Esophagus squamous epithelium (tissue), 5 donors: Measurements from ENCODE around the gene TMEM221. TPM values are rescaled to one million over a fixed set of nuclear protein-coding genes. Genes with fewer than 3 reads are reported as not detected.
A peak's percentile ranks its signal among the peaks of the same experiment; 100 is the strongest.

Experiments
- DNase-seq: peaks from one replicate; lab custom pipeline; 2025; lab: John Stamatoyannopoulos, UW
- H3K27ac ChIP-seq, 4 donors: fragments of 200-600 bp; sonication (generic); one replicate each; pipeline ENCODE4 v1.5.1; 2016 to 2019; ENCODE audit warnings: mild to moderate bottlenecking in 1 of 4
- H3K27me3 ChIP-seq, 4 donors: fragments of 200-600 bp; sonication (generic); 1 replicate in 3 of 4; 2 replicates in 1 of 4; pipeline versions ENCODE4 v1.5.1 to v1.6.0; 2017 to 2021; ENCODE audit warnings: antibody characterized with exemption in 1 of 4
- H3K36me3 ChIP-seq, 3 donors: fragments of 200-600 bp; sonication (generic); one replicate each; pipeline ENCODE4 v1.5.1; 2016 to 2019
- H3K4me1 ChIP-seq, 3 donors: fragments of 200-600 bp; sonication (generic); one replicate each; pipeline ENCODE4 v1.5.1; 2017 to 2019
- H3K4me3 ChIP-seq, 4 donors: fragments of 200-600 bp; sonication (generic); 1 replicate in 3 of 4; 2 replicates in 1 of 4; pipeline ENCODE4 v1.5.1; 2016 to 2019; ENCODE audit warnings: mild to moderate bottlenecking in 2 of 4, moderate library complexity in 1 of 4
- H3K9me3 ChIP-seq, 3 donors: fragments of 200-600 bp; sonication (generic); one replicate each; pipeline ENCODE4 v1.5.1; 2016 to 2019
- CTCF ChIP-seq, 6 experiments: fragments of 450-650 bp in 4 of 6; fragments of 200-600 bp in 2 of 6; sonication (generic) in 2 of 6; IDR thresholded peaks; one replicate each; pipeline ENCODE4 v1.5.1; 2016 to 2019; ENCODE audit warnings: antibody characterized with exemption in 6 of 6, mild to moderate bottlenecking in 4 of 6, moderate library complexity in 4 of 6
- POLR2A ChIP-seq, 4 donors: fragments of 450-650 bp; IDR thresholded peaks; one replicate each; pipeline ENCODE4 v1.6.1; 2017; ENCODE audit warnings: antibody characterized with exemption in 4 of 4, mild to moderate bottlenecking in 4 of 4, moderate library complexity in 3 of 4
- WGBS, 2 donors: methylation state at CpG; one replicate each; pipeline ENCODE4 v1.1.5; 2018; 5-methylcytosine and 5-hydroxymethylcytosine counted together
- intact Hi-C: fragments of 100-400 bp; cut with DNase I; formaldehyde crosslinking; loops from one replicate; pipeline ENCODE4 v1.15.0; 2022
- total RNA-seq, 4 donors: library from RNA; depleted of rRNA; stranded (reverse); fragments of >200 nt; gene quantifications; one replicate each; pipeline ENCODE4 v1.1.0, GENCODE V29; 2016
- donor health status: DM: yes; HTN: yes; CAD: no.

TMEM221 gene
- total RNA-seq, 4 donors from 2014 or later, result 0.19 to 0.26 TPM; not detected in 2

- Histone ChIP-seq H3K9me3 (no peaks in the 10 kb centered on the region), H3K27me3 (no peaks in the 10 kb centered on the region), H3K4me1 (peaks cover 10 to 67% (median 26%) of the 10 kb centered on the region in 3 donors), H3K36me3 (no peaks in the 10 kb centered on the region), H3K27ac (peak overlapping the region; percentile 86 to 95 (median 90)), H3K4me3 (peak overlapping the region; percentile 64 to 95 (median 84))
- TF ChIP-seq POLR2A (IDR thresholded peaks at IDR 0.05), result no peak
- no peak for TF ChIP-seq CTCF (IDR thresholded peaks at IDR 0.05)
- intact Hi-C loops, result loop anchor here (10.0 kb wide), 1 partner anchor 74 kb away; the partner anchor contains the start of gene CCDC194
- no peak for DNase-seq
- WGBS, 2 donors, result 11% methylated on average over 10 to 18 of the region's 19 CpGs
Observed at GRCh38 chr19:17469092-17469480, 20.6 kb upstream of the TMEM221 start.

GRCh38 chr19:17468302-17469091 lies 20.0 kb upstream of the TMEM221 start:
- H3K27me3 ChIP-seq, result no peaks in the 10 kb centered on the region
- no peaks in the 10 kb centered on the region for H3K9me3 ChIP-seq
- TF ChIP-seq CTCF (IDR thresholded peaks at IDR 0.05), result no peak
- intact Hi-C loops, result loop anchor here (10.0 kb wide), 1 partner anchor 74 kb away; the partner anchor contains the start of gene CCDC194
- H3K4me1 ChIP-seq, result peaks cover 10 to 67% (median 26%) of the 10 kb centered on the region in 3 donors
- no peak for DNase-seq
- 41 to 57% methylated on average over 5 to 17 of the region's 25 CpGs for WGBS, 2 donors
- H3K27ac ChIP-seq, result peak overlapping the region; percentile 86 to 95 (median 90)
- H3K36me3 ChIP-seq, result no peaks in the 10 kb centered on the region
- peak overlapping the region; percentile 64 to 95 (median 84) for H3K4me3 ChIP-seq

DNA sequence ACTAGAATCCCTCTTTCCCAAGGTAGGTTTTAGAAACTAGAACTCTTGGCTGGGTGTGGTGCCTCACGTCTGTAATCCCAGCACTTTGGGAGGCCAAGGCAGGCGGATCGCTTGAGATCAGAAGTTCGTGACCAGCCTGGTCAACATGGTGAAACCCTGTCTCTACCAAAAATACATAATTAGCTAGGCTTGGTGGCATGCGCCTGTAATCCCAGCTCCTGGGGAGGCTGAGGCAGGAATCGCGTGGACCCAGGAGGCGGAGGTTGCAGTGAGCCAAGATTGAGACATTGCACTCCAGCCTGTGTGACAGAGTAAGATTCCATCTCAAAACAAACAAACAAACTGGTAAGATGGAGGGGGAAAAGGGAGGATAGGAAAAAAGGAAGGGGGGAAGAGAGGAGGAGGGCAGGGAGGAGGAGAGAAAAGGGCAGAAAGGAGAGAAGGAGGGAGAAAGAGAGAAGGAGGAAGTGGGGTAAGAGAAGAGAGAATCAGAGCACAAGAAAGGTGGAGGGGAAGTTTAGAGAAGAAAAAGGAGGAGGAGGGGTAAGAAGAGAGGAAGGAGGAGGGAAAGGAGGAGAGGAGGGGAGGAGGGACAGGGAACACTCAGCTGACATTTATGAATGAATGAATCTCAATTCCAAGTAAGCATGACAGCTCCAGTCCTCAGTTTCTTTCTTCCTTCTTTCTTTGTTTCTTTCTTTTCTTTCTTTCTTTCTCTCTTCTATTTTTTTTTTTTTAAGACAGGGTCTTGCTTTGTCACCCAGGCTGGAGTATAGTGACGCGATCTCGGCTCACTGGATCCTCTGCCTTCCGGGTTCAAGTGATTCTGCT lies 19.2 kb upstream of the TMEM221 start:
- WGBS, 2 donors, result 36 to 45% methylated on average over 11 to 12 of the region's 12 CpGs
- no peak for TF ChIP-seq POLR2A (IDR thresholded peaks at IDR 0.05)
- TF ChIP-seq CTCF (IDR thresholded peaks at IDR 0.05), result no peak
- Histone ChIP-seq H3K9me3 (no peaks in the 10 kb centered on the region), H3K4me1 (peaks cover 10 to 58% (median 26%) of the 10 kb centered on the region in 3 donors), H3K27ac (peak overlapping the region; percentile 86 to 95 (median 90)), H3K36me3 (no peaks in the 10 kb centered on the region), H3K27me3 (no peaks in the 10 kb centered on the region), H3K4me3 (no peak overlapping the region)
- intact Hi-C loops, result loop anchor here (10.0 kb wide), 1 partner anchor 73 kb away; the partner anchor contains the start of gene CCDC194
- DNase-seq, result no peak

DNA sequence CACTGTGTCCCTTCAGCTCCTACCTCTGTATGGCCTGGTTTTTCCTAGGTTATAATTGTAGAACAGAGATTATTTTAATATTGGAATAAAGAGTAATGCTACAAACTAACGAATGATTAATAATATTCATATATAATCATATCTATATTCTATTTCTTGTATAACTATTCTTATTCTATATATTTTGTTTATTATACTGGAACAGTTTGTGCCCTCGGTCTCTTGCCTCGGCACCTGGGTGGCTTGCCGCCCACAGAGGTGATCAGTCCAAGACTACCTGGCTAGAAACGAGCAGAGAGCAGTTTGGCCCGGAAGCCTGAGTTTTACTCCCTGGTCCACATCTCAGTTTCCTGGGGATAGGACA lies 18.0 kb upstream of the TMEM221 start:
- peak overlapping the region in 2 of 4 donors; percentile 89 to 95 for H3K27ac ChIP-seq
- H3K9me3 ChIP-seq, result no peaks in the 10 kb centered on the region
- TF ChIP-seq POLR2A (IDR thresholded peaks at IDR 0.05) (no peak), CTCF (IDR thresholded peaks at IDR 0.05) (no peak)
- WGBS, 2 donors, result 25 to 37% methylated on average over 6 of the region's 6 CpGs
- no peaks in the 10 kb centered on the region for H3K36me3 ChIP-seq
- H3K27me3 ChIP-seq, result peaks cover 0 to 2% (median 0%) of the 10 kb centered on the region in 4 donors
- no peak for DNase-seq
- peaks cover 10 to 48% (median 22%) of the 10 kb centered on the region in 3 donors for H3K4me1 ChIP-seq
- intact Hi-C loops, result loop anchor here (10.0 kb wide), 1 partner anchor 72 kb away; the partner anchor contains the start of gene CCDC194
- no peak overlapping the region for H3K4me3 ChIP-seq
